ENCODE results near the gene THSD7B. TPM values are rescaled to one million over a fixed set of nuclear protein-coding genes. Genes with fewer than 3 reads are reported as not detected.

THSD7B gene
- total and polyA plus RNA-seq, 2 of the 8 experiments (the other 6 are each of a cell fraction or from before 2014, with no cell fraction given): 0.60 to 2.9 TPM

DNA sequence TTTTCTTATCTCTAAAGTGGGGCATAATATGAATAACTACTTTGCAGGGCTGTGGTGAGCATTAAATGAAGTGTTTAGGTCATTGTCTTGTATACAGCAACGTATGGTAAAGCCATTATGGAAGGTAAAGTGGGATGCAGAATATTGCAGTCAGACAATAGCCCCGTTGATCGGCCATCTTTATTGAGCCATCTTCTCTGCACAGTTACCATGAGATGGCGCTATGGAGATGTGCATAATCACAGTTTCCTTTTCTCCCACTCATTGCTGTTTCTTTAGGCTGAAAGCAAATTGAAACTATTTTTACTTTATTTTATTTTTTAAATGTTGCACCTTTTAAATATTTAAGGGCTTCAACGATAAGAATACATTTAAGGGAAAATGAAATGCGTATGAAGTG is 108.9 kb downstream of the THSD7B start (continued):
- TF ChIP-seq FOSL1 (IDR thresholded peaks at IDR 0.05; ENCODE audit: insufficient read depth, low read depth, low read length) (no peak), POLR2AphosphoS5 (IDR thresholded peaks at IDR 0.05; ENCODE audit: low read depth, low read length) (no peak)
